MCF 10A (cell line): Measurements from ENCODE around the gene CNTNAP2. TPM values are rescaled to one million over a fixed set of nuclear protein-coding genes. Genes with fewer than 3 reads are reported as not detected.

Experiments
- BruUV-seq: library from RNA; stranded (reverse); fragments of 400-500 nt; replicated peaks from 2 replicates; lab custom pipeline; 2021; lab: Mats Ljungman, UMichigan
- CTCF ChIA-PET: fragments of 300-600 bp; sonication (Branson Sonifier 250); formaldehyde crosslinking; extraction: SDS; loops from one replicate; lab custom pipeline; 2021; ENCODE audit warnings: antibody characterized with exemption, inconsistent platforms; lab: Yijun Ruan, JAX
- POLR2A ChIA-PET: fragments of 300-600, 350-650 bp; sonication (Branson Sonifier 250); formaldehyde crosslinking; extraction: SDS; loops from one replicate; lab custom pipeline; 2020; ENCODE audit warnings: antibody characterized with exemption, inconsistent platforms; lab: Yijun Ruan, JAX
- DNase-seq: peaks from one replicate; pipeline ENCODE4 v3.0.0-alpha.2; 2018; ENCODE audit not compliant: unreplicated experiment
- H3K27ac Mint-ChIP-seq: one replicate; pipeline ENCODE4 v1.8.0; 2022; ENCODE audit warnings: mild to moderate bottlenecking, low read depth, mixed read lengths; ENCODE audit not compliant: unreplicated experiment
- H3K27me3 Mint-ChIP-seq: one replicate; pipeline ENCODE4 v1.8.0; 2022; ENCODE audit warnings: mixed read lengths; ENCODE audit not compliant: insufficient read depth, unreplicated experiment
- H3K36me3 Mint-ChIP-seq: one replicate; pipeline ENCODE4 v1.8.0; 2022; ENCODE audit warnings: mild to moderate bottlenecking, moderate library complexity, mixed read lengths; ENCODE audit not compliant: insufficient read depth, unreplicated experiment
- H3K4me1 Mint-ChIP-seq: one replicate; pipeline ENCODE4 v1.8.0; 2022; ENCODE audit warnings: mixed read lengths; ENCODE audit not compliant: insufficient read depth, unreplicated experiment
- H3K4me3 Mint-ChIP-seq: one replicate; pipeline ENCODE4 v1.8.0; 2022; ENCODE audit warnings: mild to moderate bottlenecking, moderate library complexity, mixed read lengths; ENCODE audit not compliant: unreplicated experiment
- H3K9me3 Mint-ChIP-seq: one replicate; pipeline ENCODE4 v1.8.0; 2022; ENCODE audit warnings: mixed read lengths; ENCODE audit not compliant: unreplicated experiment
- intact Hi-C: fragments of 100-400 bp; cut with micrococcal nuclease; formaldehyde crosslinking; loops from 2 replicates; pipeline ENCODE4 v1.14.1; 2022
- total RNA-seq: library from RNA; stranded (reverse); gene quantifications from 2 replicates; pipeline ENCODE4 v1.2.3, GENCODE V29; 2022
- TF ChIP-seq, protein P1 (sequence below): fragments of 200-600 bp; IDR thresholded peaks from one replicate; pipeline ENCODE4 v1.8.0; 2022; ENCODE audit warnings: antibody characterized with exemption, mild to moderate bottlenecking; ENCODE audit not compliant: unreplicated experiment

CNTNAP2 gene
- total RNA-seq, 1 experiment from 2014 or later: 1.1 TPM

DNA sequence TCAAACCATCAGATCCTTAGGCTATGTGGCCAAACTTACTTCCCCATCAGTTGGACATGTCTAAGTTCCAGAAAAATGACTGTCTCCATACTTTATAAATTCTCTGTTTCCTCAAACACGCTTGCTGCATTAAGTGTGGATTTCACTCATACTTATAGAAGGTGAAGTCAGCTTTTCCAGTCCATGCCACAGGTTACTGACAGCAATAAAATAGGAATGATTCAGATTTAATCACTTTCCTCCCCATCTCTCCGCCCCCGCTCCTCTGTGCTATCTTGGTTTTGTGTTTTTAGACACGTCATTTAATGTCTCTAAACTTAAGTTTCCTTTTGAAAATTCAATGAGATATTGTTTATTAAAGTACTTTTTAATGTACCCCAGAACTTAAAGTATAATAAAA is 1376.0 kb downstream of the CNTNAP2 start:
- intact Hi-C loops: no loop called here
- H3K4me3 Mint-ChIP-seq: no peak overlapping the region
- H3K9me3 Mint-ChIP-seq: peaks cover 6% of the 10 kb centered on the region
- no peaks in the 10 kb centered on the region for H3K36me3 Mint-ChIP-seq
- no peak overlapping the region for H3K27ac Mint-ChIP-seq
- no peaks in the 10 kb centered on the region for H3K27me3 Mint-ChIP-seq
- no peaks in the 10 kb centered on the region for H3K4me1 Mint-ChIP-seq
- no peak for DNase-seq
- POLR2A ChIA-PET: no interaction called here
- CTCF ChIA-PET: no interaction called here
- TF ChIP-seq, protein P1, sequence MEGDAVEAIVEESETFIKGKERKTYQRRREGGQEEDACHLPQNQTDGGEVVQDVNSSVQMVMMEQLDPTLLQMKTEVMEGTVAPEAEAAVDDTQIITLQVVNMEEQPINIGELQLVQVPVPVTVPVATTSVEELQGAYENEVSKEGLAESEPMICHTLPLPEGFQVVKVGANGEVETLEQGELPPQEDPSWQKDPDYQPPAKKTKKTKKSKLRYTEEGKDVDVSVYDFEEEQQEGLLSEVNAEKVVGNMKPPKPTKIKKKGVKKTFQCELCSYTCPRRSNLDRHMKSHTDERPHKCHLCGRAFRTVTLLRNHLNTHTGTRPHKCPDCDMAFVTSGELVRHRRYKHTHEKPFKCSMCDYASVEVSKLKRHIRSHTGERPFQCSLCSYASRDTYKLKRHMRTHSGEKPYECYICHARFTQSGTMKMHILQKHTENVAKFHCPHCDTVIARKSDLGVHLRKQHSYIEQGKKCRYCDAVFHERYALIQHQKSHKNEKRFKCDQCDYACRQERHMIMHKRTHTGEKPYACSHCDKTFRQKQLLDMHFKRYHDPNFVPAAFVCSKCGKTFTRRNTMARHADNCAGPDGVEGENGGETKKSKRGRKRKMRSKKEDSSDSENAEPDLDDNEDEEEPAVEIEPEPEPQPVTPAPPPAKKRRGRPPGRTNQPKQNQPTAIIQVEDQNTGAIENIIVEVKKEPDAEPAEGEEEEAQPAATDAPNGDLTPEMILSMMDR: no peak
- BruUV-seq: no TSS peak

DNA sequence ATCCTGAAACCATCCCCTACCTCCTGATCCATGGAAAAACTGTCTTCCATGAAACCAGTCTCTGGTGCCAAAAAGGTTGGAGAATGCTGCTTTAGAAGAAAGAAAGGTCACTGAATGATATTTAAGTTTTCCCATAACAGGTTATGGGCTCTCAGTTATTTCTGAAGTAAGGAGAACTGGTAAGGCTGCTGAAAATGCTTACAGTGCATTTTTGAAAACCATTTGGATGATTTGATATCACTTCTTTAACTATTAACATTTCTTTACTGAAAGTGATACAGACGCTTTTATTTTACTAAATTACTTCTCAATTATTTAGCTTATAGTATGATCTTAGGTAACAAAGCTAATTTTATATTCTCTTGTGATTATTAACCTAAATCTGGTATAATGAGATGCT is 1379.6 kb downstream of the CNTNAP2 start:
- ChIA-PET POLR2A (no interaction called here), CTCF (no interaction called here)
- intact Hi-C loops: no loop called here
- no TSS peak for BruUV-seq
- no peak overlapping the region for H3K4me3 Mint-ChIP-seq
- H3K36me3 Mint-ChIP-seq: no peaks in the 10 kb centered on the region
- no peak overlapping the region for H3K27ac Mint-ChIP-seq
- TF ChIP-seq, protein P1: no peak
- H3K4me1 Mint-ChIP-seq: no peaks in the 10 kb centered on the region
- peaks cover 2% of the 10 kb centered on the region for H3K9me3 Mint-ChIP-seq
- H3K27me3 Mint-ChIP-seq: no peaks in the 10 kb centered on the region
- DNase-seq: no peak

DNA sequence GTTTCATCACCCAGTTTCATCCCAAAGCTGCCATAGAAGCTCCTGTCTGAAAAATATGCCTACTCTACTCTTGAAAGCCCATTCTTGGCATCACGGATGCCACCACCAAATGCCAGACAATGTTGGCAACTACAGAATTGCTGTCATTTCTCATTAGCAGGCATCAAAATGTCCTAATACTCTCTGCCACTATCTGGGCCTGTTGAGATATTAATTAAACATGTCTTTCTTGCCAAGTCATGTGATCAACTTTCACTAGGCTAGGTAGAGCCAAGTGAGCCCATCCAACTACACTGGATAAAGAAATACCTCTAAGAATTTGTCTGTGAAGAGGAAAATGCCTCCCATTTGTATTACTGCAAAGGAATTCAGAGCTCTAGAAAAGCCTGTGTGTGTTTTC is 1380.6 kb downstream of the CNTNAP2 start:
- TF ChIP-seq, protein P1: no peak
- DNase-seq: no peak
- H3K36me3 Mint-ChIP-seq: no peaks in the 10 kb centered on the region
- ChIA-PET CTCF (no interaction called here), POLR2A (no interaction called here)
- no peak overlapping the region for H3K27ac Mint-ChIP-seq
- H3K9me3 Mint-ChIP-seq: no peaks in the 10 kb centered on the region
- H3K27me3 Mint-ChIP-seq: no peaks in the 10 kb centered on the region
- H3K4me1 Mint-ChIP-seq: no peaks in the 10 kb centered on the region
- no peak overlapping the region for H3K4me3 Mint-ChIP-seq
- no TSS peak for BruUV-seq
- intact Hi-C loops: no loop called here

DNA sequence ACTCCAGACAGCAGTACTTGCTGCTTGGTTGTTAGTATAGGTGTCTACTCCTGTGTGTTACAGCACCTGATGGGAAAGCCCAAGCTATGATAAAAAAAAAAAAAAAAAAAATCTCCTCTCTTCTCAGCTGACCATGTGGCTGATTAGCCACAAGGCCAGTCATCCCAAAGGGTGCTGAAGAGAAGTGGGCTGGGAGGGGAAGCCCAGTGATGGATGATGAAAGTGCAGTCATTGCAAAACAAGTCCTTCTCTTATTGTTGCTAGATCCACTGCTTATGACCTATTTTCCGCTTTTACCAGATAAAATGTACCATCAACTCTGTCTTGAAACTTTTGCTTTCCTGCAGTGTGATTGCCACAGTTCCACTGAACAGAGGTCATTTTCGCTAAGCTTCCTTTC is 1381.5 kb downstream of the CNTNAP2 start:
- CTCF ChIA-PET: interaction anchor here (0.6 kb wide), 1 partner anchor 10 kb away, joined by 3 read pairs; no protein-coding TSS in a partner anchor

More for the DNA sequence above, 1381.5 kb downstream of the CNTNAP2 start:
- TF ChIP-seq, protein P1: no peak
- no peak for DNase-seq
- Mint-ChIP-seq H3K36me3 (no peaks in the 10 kb centered on the region), H3K4me1 (no peaks in the 10 kb centered on the region), H3K9me3 (no peaks in the 10 kb centered on the region), H3K27ac (no peak overlapping the region), H3K4me3 (no peak overlapping the region), H3K27me3 (no peaks in the 10 kb centered on the region)
- POLR2A ChIA-PET: no interaction called here
- BruUV-seq: no TSS peak
- intact Hi-C loops: no loop called here
